ENCODE measurements around the gene PDZK1IP1.

Gene PDZK1IP1

GRCh38 chr1:47229031-47229885 is 39.4 kb upstream of the PDZK1IP1 start:
- H3K27ac ChIP-seq (ENCODE audit: low read depth, low read length) = no peak overlapping the region
- H3K27me3 ChIP-seq (ENCODE audit: control insufficient read depth in 1 of 2, insufficient read depth in 2 of 2, low read length in 2 of 2) = peaks cover 78 to 88% of the 10 kb centered on the region in 2 donors
- H3K4me3 ChIP-seq (ENCODE audit: low read depth in 1 of 2, low read length in 2 of 2) = peak overlapping the region in 1 of 2 donors; percentile 21
- H3K36me3 ChIP-seq (ENCODE audit: insufficient read depth, low read length) = no peaks in the 10 kb centered on the region
- H3K9me3 ChIP-seq (ENCODE audit: low read length) = no peaks in the 10 kb centered on the region
- H3K9ac ChIP-seq (ENCODE audit: low read length) = no peak overlapping the region
- peaks cover 7% of the 10 kb centered on the region for H3K4me1 ChIP-seq (ENCODE audit: insufficient read depth, low read length)

- H3K27ac ChIP-seq (ENCODE audit: low read depth, low read length) = no peak overlapping the region
These were observed 38.8 kb upstream of the PDZK1IP1 start for GRCh38 chr1:47228644-47229030.

GRCh38 chr1:47227341-47228232 is 37.8 kb upstream of the PDZK1IP1 start:
- peaks cover 7% of the 10 kb centered on the region for H3K4me1 ChIP-seq (ENCODE audit: insufficient read depth, low read length)

More at GRCh38 chr1:47228644-47229030, 38.8 kb upstream of the PDZK1IP1 start:
- Histone ChIP-seq H3K9ac (ENCODE audit: low read length) (no peak overlapping the region), H3K9me3 (ENCODE audit: low read length) (no peaks in the 10 kb centered on the region), H3K4me3 (ENCODE audit: low read depth in 1 of 2, low read length in 2 of 2) (no peak overlapping the region), H3K4me1 (ENCODE audit: insufficient read depth, low read length) (peaks cover 7% of the 10 kb centered on the region), H3K36me3 (ENCODE audit: insufficient read depth, low read length) (no peaks in the 10 kb centered on the region), H3K27me3 (ENCODE audit: control insufficient read depth in 1 of 2, insufficient read depth in 2 of 2, low read length in 2 of 2) (peaks cover 81 to 93% of the 10 kb centered on the region in 2 donors)

GRCh38 chr1:47226839-47227215 is 37.0 kb upstream of the PDZK1IP1 start:
- no peak overlapping the region for H3K4me3 ChIP-seq (ENCODE audit: low read depth in 1 of 2, low read length in 2 of 2)
- no peaks in the 10 kb centered on the region for H3K36me3 ChIP-seq (ENCODE audit: insufficient read depth, low read length)
- no peak overlapping the region for H3K27ac ChIP-seq (ENCODE audit: low read depth, low read length)
- no peaks in the 10 kb centered on the region for H3K9me3 ChIP-seq (ENCODE audit: low read length)
- peaks cover 7% of the 10 kb centered on the region for H3K4me1 ChIP-seq (ENCODE audit: insufficient read depth, low read length)
- H3K27me3 ChIP-seq (ENCODE audit: control insufficient read depth in 1 of 2, insufficient read depth in 2 of 2, low read length in 2 of 2) = peaks cover 83 to 92% of the 10 kb centered on the region in 2 donors
- H3K9ac ChIP-seq (ENCODE audit: low read length) = no peak overlapping the region

More at GRCh38 chr1:47227341-47228232, 37.8 kb upstream of the PDZK1IP1 start:
- Histone ChIP-seq H3K27ac (ENCODE audit: low read depth, low read length) (no peak overlapping the region), H3K9ac (ENCODE audit: low read length) (no peak overlapping the region), H3K27me3 (ENCODE audit: control insufficient read depth in 1 of 2, insufficient read depth in 2 of 2, low read length in 2 of 2) (peaks cover 84 to 94% of the 10 kb centered on the region in 2 donors), H3K4me3 (ENCODE audit: low read depth in 1 of 2, low read length in 2 of 2) (no peak overlapping the region), H3K9me3 (ENCODE audit: low read length) (no peaks in the 10 kb centered on the region), H3K36me3 (ENCODE audit: insufficient read depth, low read length) (no peaks in the 10 kb centered on the region)

GRCh38 chr1:47226121-47226838 is 36.4 kb upstream of the PDZK1IP1 start:
- Histone ChIP-seq H3K4me1 (ENCODE audit: insufficient read depth, low read length) (peaks cover 1% of the 10 kb centered on the region), H3K36me3 (ENCODE audit: insufficient read depth, low read length) (no peaks in the 10 kb centered on the region), H3K9ac (ENCODE audit: low read length) (no peak overlapping the region), H3K27ac (ENCODE audit: low read depth, low read length) (no peak overlapping the region), H3K27me3 (ENCODE audit: control insufficient read depth in 1 of 2, insufficient read depth in 2 of 2, low read length in 2 of 2) (peaks cover 77 to 86% of the 10 kb centered on the region in 2 donors), H3K9me3 (ENCODE audit: low read length) (no peaks in the 10 kb centered on the region), H3K4me3 (ENCODE audit: low read depth in 1 of 2, low read length in 2 of 2) (no peak overlapping the region)

GRCh38 chr1:47225430-47226100 is 35.7 kb upstream of the PDZK1IP1 start:
- Histone ChIP-seq H3K27ac (ENCODE audit: low read depth, low read length) (no peak overlapping the region), H3K27me3 (ENCODE audit: control insufficient read depth in 1 of 2, insufficient read depth in 2 of 2, low read length in 2 of 2) (peaks cover 70 to 79% of the 10 kb centered on the region in 2 donors)

GRCh38 chr1:47224676-47225399 is 35.0 kb upstream of the PDZK1IP1 start:
- Histone ChIP-seq H3K4me3 (ENCODE audit: low read depth in 1 of 2, low read length in 2 of 2) (no peak overlapping the region), H3K4me1 (ENCODE audit: insufficient read depth, low read length) (no peaks in the 10 kb centered on the region), H3K27me3 (ENCODE audit: control insufficient read depth in 1 of 2, insufficient read depth in 2 of 2, low read length in 2 of 2) (peaks cover 63 to 72% of the 10 kb centered on the region in 2 donors), H3K27ac (ENCODE audit: low read depth, low read length) (no peak overlapping the region), H3K9ac (ENCODE audit: low read length) (no peak overlapping the region), H3K36me3 (ENCODE audit: insufficient read depth, low read length) (no peaks in the 10 kb centered on the region), H3K9me3 (ENCODE audit: low read length) (no peaks in the 10 kb centered on the region)

More at GRCh38 chr1:47225430-47226100, 35.7 kb upstream of the PDZK1IP1 start:
- no peak overlapping the region for H3K9ac ChIP-seq (ENCODE audit: low read length)
- no peaks in the 10 kb centered on the region for H3K9me3 ChIP-seq (ENCODE audit: low read length)
- H3K4me3 ChIP-seq (ENCODE audit: low read depth in 1 of 2, low read length in 2 of 2) = peak overlapping the region in 1 of 2 donors; percentile 14
- no peaks in the 10 kb centered on the region for H3K4me1 ChIP-seq (ENCODE audit: insufficient read depth, low read length)
- no peaks in the 10 kb centered on the region for H3K36me3 ChIP-seq (ENCODE audit: insufficient read depth, low read length)

- Histone ChIP-seq H3K27ac (ENCODE audit: low read depth, low read length) (no peak overlapping the region), H3K27me3 (ENCODE audit: control insufficient read depth in 1 of 2, insufficient read depth in 2 of 2, low read length in 2 of 2) (peaks cover 56 to 64% of the 10 kb centered on the region in 2 donors), H3K9me3 (ENCODE audit: low read length) (no peaks in the 10 kb centered on the region), H3K4me3 (ENCODE audit: low read depth in 1 of 2, low read length in 2 of 2) (no peak overlapping the region), H3K9ac (ENCODE audit: low read length) (no peak overlapping the region), H3K4me1 (ENCODE audit: insufficient read depth, low read length) (no peaks in the 10 kb centered on the region), H3K36me3 (ENCODE audit: insufficient read depth, low read length) (no peaks in the 10 kb centered on the region)
These were observed 34.3 kb upstream of the PDZK1IP1 start for GRCh38 chr1:47223921-47224675.

- no peak overlapping the region for H3K9ac ChIP-seq (ENCODE audit: low read length)
- H3K27me3 ChIP-seq (ENCODE audit: control insufficient read depth in 1 of 2, insufficient read depth in 2 of 2, low read length in 2 of 2) = peaks cover 48 to 57% of the 10 kb centered on the region in 2 donors
- no peak overlapping the region for H3K27ac ChIP-seq (ENCODE audit: low read depth, low read length)
- no peaks in the 10 kb centered on the region for H3K9me3 ChIP-seq (ENCODE audit: low read length)
- H3K4me1 ChIP-seq (ENCODE audit: insufficient read depth, low read length) = no peaks in the 10 kb centered on the region
- H3K4me3 ChIP-seq (ENCODE audit: low read depth in 1 of 2, low read length in 2 of 2) = no peak overlapping the region
- H3K36me3 ChIP-seq (ENCODE audit: insufficient read depth, low read length) = no peaks in the 10 kb centered on the region
These were observed 33.5 kb upstream of the PDZK1IP1 start for GRCh38 chr1:47223174-47223920.

All from muscle layer of colon (tissue), 2 donors.